ENCODE measurements around the gene NME3. TPM values are rescaled to one million over a fixed set of nuclear protein-coding genes. Genes with fewer than 3 reads are reported as not detected.

Gene NME3
- total RNA-seq, 1 donor from 2014 or later = 79.1 TPM

DNA sequence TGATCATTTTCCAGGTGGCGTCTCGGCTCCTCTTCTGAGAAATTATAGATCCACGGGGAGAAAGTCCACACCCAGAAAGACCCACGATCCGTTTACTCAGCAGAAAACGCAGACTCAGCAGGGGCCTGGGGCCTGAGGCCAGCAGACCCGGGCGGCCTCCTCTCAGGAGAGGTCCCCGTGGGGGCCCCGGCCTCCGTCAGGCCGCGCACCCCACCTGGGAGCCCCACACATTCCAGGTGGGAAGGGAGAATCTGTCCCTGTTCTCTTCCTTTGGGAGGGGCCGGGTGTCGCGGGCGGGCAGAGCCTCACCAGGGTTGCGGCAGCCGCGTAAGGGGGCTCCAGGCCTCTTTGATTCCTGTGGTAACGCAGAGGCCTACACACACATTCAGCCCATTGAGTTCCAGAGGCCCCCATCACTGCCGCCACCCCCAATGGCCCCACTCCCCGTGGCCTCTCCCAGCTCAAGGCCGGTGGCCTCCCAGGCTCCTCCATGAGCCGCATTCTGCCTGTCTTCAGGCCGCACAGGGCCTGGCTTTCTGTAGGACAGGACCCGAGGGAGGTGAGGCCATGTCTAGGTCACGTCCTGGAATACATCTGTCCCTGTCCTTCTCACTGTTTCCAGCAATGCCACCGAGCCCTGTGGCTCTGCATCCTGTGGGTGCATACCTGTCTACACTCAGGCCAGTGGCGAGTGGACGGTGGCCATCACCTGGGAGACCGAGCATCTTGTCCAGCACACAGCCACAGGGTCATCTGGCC is 23.7 kb upstream of the NME3 start:
- Mint-ChIP-seq H3K4me3 (ENCODE audit: unreplicated experiment) (no peak overlapping the region), H3K27me3 (ENCODE audit: unreplicated experiment) (no peaks in the 10 kb centered on the region), H3K27ac (ENCODE audit: unreplicated experiment) (no peak overlapping the region), H3K4me1 (ENCODE audit: low read depth, unreplicated experiment) (no peaks in the 10 kb centered on the region), H3K36me3 (ENCODE audit: unreplicated experiment) (peaks cover 11% of the 10 kb centered on the region), H3K9me3 (ENCODE audit: unreplicated experiment) (peaks cover 9% of the 10 kb centered on the region)
- DNase-seq = peak; percentile 16
- TF ChIP-seq, protein P1, sequence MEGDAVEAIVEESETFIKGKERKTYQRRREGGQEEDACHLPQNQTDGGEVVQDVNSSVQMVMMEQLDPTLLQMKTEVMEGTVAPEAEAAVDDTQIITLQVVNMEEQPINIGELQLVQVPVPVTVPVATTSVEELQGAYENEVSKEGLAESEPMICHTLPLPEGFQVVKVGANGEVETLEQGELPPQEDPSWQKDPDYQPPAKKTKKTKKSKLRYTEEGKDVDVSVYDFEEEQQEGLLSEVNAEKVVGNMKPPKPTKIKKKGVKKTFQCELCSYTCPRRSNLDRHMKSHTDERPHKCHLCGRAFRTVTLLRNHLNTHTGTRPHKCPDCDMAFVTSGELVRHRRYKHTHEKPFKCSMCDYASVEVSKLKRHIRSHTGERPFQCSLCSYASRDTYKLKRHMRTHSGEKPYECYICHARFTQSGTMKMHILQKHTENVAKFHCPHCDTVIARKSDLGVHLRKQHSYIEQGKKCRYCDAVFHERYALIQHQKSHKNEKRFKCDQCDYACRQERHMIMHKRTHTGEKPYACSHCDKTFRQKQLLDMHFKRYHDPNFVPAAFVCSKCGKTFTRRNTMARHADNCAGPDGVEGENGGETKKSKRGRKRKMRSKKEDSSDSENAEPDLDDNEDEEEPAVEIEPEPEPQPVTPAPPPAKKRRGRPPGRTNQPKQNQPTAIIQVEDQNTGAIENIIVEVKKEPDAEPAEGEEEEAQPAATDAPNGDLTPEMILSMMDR (IDR thresholded peaks at IDR 0.05; ENCODE audit: partially characterized antibody, unreplicated experiment) = no peak

DNA sequence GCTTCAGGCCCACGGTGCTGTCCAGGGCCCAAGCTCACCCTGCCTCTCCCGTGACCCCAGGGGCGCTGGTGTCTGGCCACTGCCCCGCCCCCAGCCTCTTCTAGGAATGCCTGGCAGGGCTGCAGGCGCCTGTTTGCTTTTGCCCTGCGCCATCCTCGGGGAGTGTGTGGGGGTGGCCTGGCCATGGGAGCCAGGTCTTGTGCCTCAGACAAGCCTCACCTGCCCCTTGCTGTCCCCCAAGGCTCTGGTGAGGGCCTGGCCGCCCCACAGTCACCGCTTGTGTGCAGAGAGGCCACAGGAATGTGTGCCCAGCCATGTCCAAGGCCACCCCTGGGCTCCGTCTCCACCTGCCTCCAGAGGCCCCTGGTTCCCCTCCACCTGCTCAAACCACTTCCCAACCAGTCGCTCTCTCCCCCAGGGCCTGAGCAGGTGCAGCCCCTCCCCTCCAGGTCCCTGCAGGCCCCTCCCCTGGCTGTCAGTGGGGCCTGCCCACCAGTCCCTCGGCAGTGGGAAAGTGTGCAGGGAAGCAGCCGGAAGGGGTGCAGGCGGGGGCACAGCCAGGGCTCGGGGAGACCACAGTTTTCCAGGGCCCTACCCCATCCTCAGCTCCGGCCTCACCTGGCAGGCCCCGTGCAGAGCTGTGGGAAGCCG is 23.0 kb upstream of the NME3 start:
- no peaks in the 10 kb centered on the region for H3K4me1 Mint-ChIP-seq (ENCODE audit: low read depth, unreplicated experiment)
- TF ChIP-seq, protein P1 (IDR thresholded peaks at IDR 0.05; ENCODE audit: partially characterized antibody, unreplicated experiment) = no peak
- DNase-seq = no peak
- H3K4me3 Mint-ChIP-seq (ENCODE audit: unreplicated experiment) = no peak overlapping the region
- H3K27ac Mint-ChIP-seq (ENCODE audit: unreplicated experiment) = no peak overlapping the region
- H3K36me3 Mint-ChIP-seq (ENCODE audit: unreplicated experiment) = peaks cover 5% of the 10 kb centered on the region
- no peaks in the 10 kb centered on the region for H3K27me3 Mint-ChIP-seq (ENCODE audit: unreplicated experiment)
- peaks cover 7% of the 10 kb centered on the region for H3K9me3 Mint-ChIP-seq (ENCODE audit: unreplicated experiment)

- no peaks in the 10 kb centered on the region for H3K36me3 Mint-ChIP-seq (ENCODE audit: unreplicated experiment)
- H3K27ac Mint-ChIP-seq (ENCODE audit: unreplicated experiment) = no peak within 1 kb of the TSS
- no peaks in the 10 kb centered on the region for H3K4me1 Mint-ChIP-seq (ENCODE audit: low read depth, unreplicated experiment)
- no peak within 1 kb of the TSS for H3K4me3 Mint-ChIP-seq (ENCODE audit: unreplicated experiment)
- TF ChIP-seq, protein P1 (IDR thresholded peaks at IDR 0.05; ENCODE audit: partially characterized antibody, unreplicated experiment) = no peak
- H3K9me3 Mint-ChIP-seq (ENCODE audit: unreplicated experiment) = peaks cover 5% of the 10 kb centered on the region
- no peak for DNase-seq
- H3K27me3 Mint-ChIP-seq (ENCODE audit: unreplicated experiment) = no peaks in the 10 kb centered on the region
These were observed 22.4 kb upstream of the NME3 start, which contains the start of gene IGFALS for GRCh38 chr16:1793578-1794220. Gene IGFALS (minus strand): TSS chr16:1793705. CDS start chr16:1793652, 53 bp downstream.

- no peak for DNase-seq
- TF ChIP-seq, protein P1 (IDR thresholded peaks at IDR 0.05; ENCODE audit: partially characterized antibody, unreplicated experiment) = no peak
- peaks cover 5% of the 10 kb centered on the region for H3K9me3 Mint-ChIP-seq (ENCODE audit: unreplicated experiment)
- no peaks in the 10 kb centered on the region for H3K4me1 Mint-ChIP-seq (ENCODE audit: low read depth, unreplicated experiment)
- no peaks in the 10 kb centered on the region for H3K36me3 Mint-ChIP-seq (ENCODE audit: unreplicated experiment)
- H3K27ac Mint-ChIP-seq (ENCODE audit: unreplicated experiment) = no peak overlapping the region
- H3K27me3 Mint-ChIP-seq (ENCODE audit: unreplicated experiment) = no peaks in the 10 kb centered on the region
- no peak overlapping the region for H3K4me3 Mint-ChIP-seq (ENCODE audit: unreplicated experiment)
These were observed 21.7 kb upstream of the NME3 start for GRCh38 chr16:1792836-1793577.
